Astrocyte of the cerebellum (primary cell): ENCODE results near the gene TBC1D14.

Source experiments
- DNase-seq: peaks from one replicate; pipeline ENCODE4 v3.0.0-alpha.2; 2011; ENCODE audit warnings: low read depth
- H3K4me3 ChIP-seq: 2 replicates; pipeline ENCODE4 v1.5.1; 2011; ENCODE audit warnings: mild to moderate bottlenecking, low read depth, low read length, moderate library complexity
- CTCF ChIP-seq: IDR thresholded peaks from 2 replicates; pipeline ENCODE4 v1.5.1; 2012; ENCODE audit warnings: low read length, low read depth, moderate library complexity, mild to moderate bottlenecking; ENCODE audit errors: missing control alignments
- in situ Hi-C: cut with HindIII; loops from 2 replicates; pipeline ENCODE4 v1.10.0; 2017; ENCODE audit warnings: low sequenced_read_pairs

The TBC1D14 gene

GRCh38 chr4:7032596-7032995, 123.0 kb downstream of the TBC1D14 start:
- no peak for DNase-seq
- TF ChIP-seq CTCF = no peak
- no peak overlapping the region for H3K4me3 ChIP-seq
- in situ Hi-C loops = no loop called here

GRCh38 chr4:7034262-7035081, 124.8 kb downstream of the TBC1D14 start:
- TF ChIP-seq CTCF = no peak
- in situ Hi-C loops = no loop called here
- no peak overlapping the region for H3K4me3 ChIP-seq
- peak; percentile 53 for DNase-seq

GRCh38 chr4:7037425-7037824, 127.8 kb downstream of the TBC1D14 start:
- H3K4me3 ChIP-seq = no peak overlapping the region
- no peak for DNase-seq
- in situ Hi-C loops = no loop called here
- TF ChIP-seq CTCF = peak; percentile 19

GRCh38 chr4:7040765-7041164, 131.1 kb downstream of the TBC1D14 start:
- DNase-seq = no peak
- TF ChIP-seq CTCF = no peak
- in situ Hi-C loops = no loop called here
- H3K4me3 ChIP-seq = no peak overlapping the region

GRCh38 chr4:7041246-7041645, 131.6 kb downstream of the TBC1D14 start:
- H3K4me3 ChIP-seq = no peak overlapping the region
- in situ Hi-C loops = no loop called here
- no peak for DNase-seq
- no peak for TF ChIP-seq CTCF

DNA sequence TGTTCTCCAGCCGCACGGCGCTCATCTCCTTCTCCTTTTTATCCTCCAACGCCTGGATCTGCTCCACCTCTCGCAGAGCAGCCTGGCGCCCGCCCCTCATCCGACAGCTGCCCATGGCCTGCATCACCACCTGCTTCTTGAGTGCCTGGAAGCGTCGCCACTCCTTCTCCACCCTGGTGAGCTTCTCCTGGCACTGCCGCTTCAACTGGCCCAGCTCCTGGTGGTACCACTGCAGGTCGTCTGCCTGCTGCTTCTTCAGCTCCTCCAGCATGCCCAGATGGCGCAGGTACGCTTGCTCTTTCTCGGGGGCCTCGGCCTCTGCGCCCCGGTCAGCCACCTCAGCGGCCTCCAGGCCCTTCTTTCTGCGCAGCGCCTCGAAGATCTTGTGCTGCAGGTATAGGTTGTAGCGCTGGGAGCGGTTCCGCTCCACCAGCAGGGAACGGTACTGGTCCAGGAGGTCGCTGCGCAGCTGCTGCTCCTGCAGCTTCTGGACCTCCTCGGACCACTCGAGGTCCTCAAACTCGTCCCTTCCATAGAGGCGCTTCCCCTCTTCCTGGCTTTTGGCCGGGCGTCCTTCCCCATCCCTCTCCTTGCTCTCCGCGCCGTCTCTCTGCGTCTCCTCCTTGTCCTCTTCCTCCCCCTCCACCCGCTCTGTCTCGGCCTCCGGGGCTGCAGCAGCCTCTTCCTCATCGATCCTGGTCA, 132.3 kb downstream of the TBC1D14 start:
- no peak for TF ChIP-seq CTCF
- H3K4me3 ChIP-seq = peak overlapping the region; percentile 73
- in situ Hi-C loops = no loop called here
- DNase-seq = no peak
